GM12801 (cell line): ENCODE results near the gene OR1F1.

Source experiments
- TF ChIP-seq, protein P1 (sequence below): IDR thresholded peaks from one replicate; pipeline ENCODE4 v1.5.1; 2011; ENCODE audit warnings: control low read depth; ENCODE audit not compliant: insufficient read length; ENCODE audit errors: extremely low read depth

OR1F1 gene

GRCh38 chr16:3187798-3188674 is at the start of gene OR1F1:
OR1F1 (plus strand) TSS chr16:3188204.
- TF ChIP-seq, protein P1, sequence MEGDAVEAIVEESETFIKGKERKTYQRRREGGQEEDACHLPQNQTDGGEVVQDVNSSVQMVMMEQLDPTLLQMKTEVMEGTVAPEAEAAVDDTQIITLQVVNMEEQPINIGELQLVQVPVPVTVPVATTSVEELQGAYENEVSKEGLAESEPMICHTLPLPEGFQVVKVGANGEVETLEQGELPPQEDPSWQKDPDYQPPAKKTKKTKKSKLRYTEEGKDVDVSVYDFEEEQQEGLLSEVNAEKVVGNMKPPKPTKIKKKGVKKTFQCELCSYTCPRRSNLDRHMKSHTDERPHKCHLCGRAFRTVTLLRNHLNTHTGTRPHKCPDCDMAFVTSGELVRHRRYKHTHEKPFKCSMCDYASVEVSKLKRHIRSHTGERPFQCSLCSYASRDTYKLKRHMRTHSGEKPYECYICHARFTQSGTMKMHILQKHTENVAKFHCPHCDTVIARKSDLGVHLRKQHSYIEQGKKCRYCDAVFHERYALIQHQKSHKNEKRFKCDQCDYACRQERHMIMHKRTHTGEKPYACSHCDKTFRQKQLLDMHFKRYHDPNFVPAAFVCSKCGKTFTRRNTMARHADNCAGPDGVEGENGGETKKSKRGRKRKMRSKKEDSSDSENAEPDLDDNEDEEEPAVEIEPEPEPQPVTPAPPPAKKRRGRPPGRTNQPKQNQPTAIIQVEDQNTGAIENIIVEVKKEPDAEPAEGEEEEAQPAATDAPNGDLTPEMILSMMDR, result no peak

DNA sequence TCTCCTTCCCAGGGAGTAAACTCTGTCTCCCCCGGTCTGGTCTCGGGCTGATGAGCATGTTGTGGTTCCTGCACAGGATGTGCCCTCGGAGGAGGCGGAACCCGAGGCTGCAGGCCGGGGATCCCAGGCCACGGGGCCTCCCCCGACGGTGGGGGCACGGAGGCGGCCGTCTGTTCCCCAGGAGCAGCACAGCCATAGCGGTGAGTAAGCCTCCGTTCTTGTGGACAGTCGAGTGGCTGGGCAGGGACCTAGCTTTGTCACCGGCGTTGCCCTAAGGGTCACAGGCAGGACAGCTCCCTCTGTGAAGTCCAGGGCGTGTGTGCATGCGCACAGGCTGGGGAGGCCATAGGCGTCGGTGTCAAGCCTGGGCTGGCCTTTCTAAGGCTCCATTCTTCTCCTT is 49.7 kb upstream of the OR1F1 start:
- TF ChIP-seq, protein P1, result no peak

GRCh38 chr16:3138823-3139426 is 49.1 kb upstream of the OR1F1 start:
- TF ChIP-seq, protein P1, result no peak

GRCh38 chr16:3140603-3141427 is 47.2 kb upstream of the OR1F1 start:
- TF ChIP-seq, protein P1, result no peak

GRCh38 chr16:3141781-3142311 is 46.2 kb upstream of the OR1F1 start:
- TF ChIP-seq, protein P1, result no peak

DNA sequence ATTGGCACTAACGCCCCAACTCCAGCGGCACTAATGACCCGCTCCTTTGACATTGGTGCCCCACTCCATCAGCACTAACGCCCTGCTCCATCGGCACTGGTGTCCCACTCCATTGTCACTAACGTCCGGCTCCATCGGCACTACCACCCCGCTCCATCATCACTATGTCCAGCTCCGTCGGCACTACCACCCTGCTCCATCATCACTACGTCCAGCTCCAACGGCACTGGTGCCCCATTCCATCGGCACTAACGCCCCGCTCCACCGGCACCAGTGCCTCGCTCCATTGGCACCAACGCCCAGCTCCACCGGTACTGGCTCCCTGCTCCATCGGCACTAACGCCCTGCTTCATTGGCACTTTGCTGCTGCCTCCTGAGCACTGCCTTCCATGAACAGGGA is 45.7 kb upstream of the OR1F1 start:
- TF ChIP-seq, protein P1, result no peak

DNA sequence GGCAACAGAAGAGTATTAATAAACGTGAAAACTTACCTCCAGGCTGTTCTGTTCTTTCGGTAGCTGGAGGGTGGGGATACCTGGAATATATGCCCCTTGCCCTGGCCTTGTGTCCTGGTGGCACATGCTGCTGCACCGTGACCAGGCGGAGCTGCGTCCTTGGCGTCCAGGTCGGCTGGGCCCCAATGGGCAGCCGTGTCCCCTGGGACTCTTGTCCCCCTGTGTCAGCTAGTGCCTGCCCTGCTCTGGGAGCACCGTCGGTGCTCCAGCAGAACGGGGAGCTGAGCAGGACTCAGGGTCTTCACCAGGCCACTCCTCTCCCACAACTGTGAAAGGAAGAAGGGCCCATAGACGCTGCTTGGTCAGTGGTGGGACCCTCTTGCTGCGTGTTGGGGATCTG is 45.2 kb upstream of the OR1F1 start:
- TF ChIP-seq, protein P1, result no peak
